DND-41 (cell line): Measurements from ENCODE around the gene SEPTIN11.

ENCODE experiments used
- ATAC-seq: fragments of 200-7000 bp; cut with Tn5 transposase; 3 replicates; pipeline ENCODE4 v1.9.1; 2021; ENCODE audit warnings: low read depth; ENCODE audit not compliant: insufficient read depth
- DNase-seq: peaks from one replicate; pipeline ENCODE4 v3.0.0-alpha.2; 2020
- H2AFZ ChIP-seq: 2 replicates; pipeline ENCODE4 v1.6.0; 2012; ENCODE audit warnings: low read depth, low read length
- H3K27ac ChIP-seq: 2 replicates; pipeline ENCODE4 v1.5.1; 2012; ENCODE audit warnings: low read length, inconsistent platforms
- H3K27me3 ChIP-seq: fragments of 200-600 bp; sonication (generic); 2 replicates; pipeline ENCODE4 v1.6.0; 2012; ENCODE audit warnings: low read length, mild to moderate bottlenecking, inconsistent platforms; ENCODE audit not compliant: insufficient read depth, poor library complexity
- H3K36me3 ChIP-seq: 2 replicates; pipeline ENCODE4 v1.5.1; 2012; ENCODE audit warnings: low read length, inconsistent platforms; ENCODE audit not compliant: insufficient read depth
- H3K4me1 ChIP-seq: 2 replicates; pipeline ENCODE4 v1.5.1; 2012; ENCODE audit warnings: mild to moderate bottlenecking, low read length; ENCODE audit not compliant: insufficient read depth
- H3K4me2 ChIP-seq: 2 replicates; pipeline ENCODE4 v1.6.0; 2012; ENCODE audit warnings: mild to moderate bottlenecking, moderate library complexity, low read length, inconsistent platforms; ENCODE audit not compliant: insufficient read depth
- H3K4me3 ChIP-seq, 2 experiments: fragments of 200-600 bp in 1 of 2; shearing (Covaris generic) in 1 of 2; 2 replicates each; pipeline ENCODE4 v1.5.1; 2012 to 2016; ENCODE audit warnings: inconsistent platforms in 2 of 2, low read length in 2 of 2, mild to moderate bottlenecking in 2 of 2, low read depth in 1 of 2, moderate library complexity in 1 of 2
- H3K79me2 ChIP-seq: 2 replicates; pipeline ENCODE4 v1.6.0; 2012; ENCODE audit warnings: low read length, inconsistent platforms; ENCODE audit not compliant: insufficient read depth
- H3K9ac ChIP-seq: 2 replicates; pipeline ENCODE4 v1.6.0; 2012; ENCODE audit warnings: low read depth, mild to moderate bottlenecking, inconsistent platforms, low read length, moderate library complexity
- H3K9me3 ChIP-seq: 2 replicates; pipeline ENCODE4 v1.5.1; 2012; ENCODE audit warnings: low read length, moderate library complexity, mild to moderate bottlenecking, inconsistent platforms; ENCODE audit not compliant: insufficient read depth, severe bottlenecking
- H4K20me1 ChIP-seq: 2 replicates; pipeline ENCODE4 v1.6.0; 2012; ENCODE audit warnings: low read length; ENCODE audit not compliant: insufficient read depth
- CTCF ChIP-seq: IDR thresholded peaks from 2 replicates; pipeline ENCODE4 v1.5.1; 2012; ENCODE audit warnings: borderline replicate concordance, low read length, moderate library complexity, mild to moderate bottlenecking; ENCODE audit not compliant: poor library complexity, severe bottlenecking; ENCODE audit errors: extremely low read depth
- EZH2 ChIP-seq: IDR thresholded peaks from 3 replicates; pipeline ENCODE4 v1.6.1; 2012; ENCODE audit warnings: borderline replicate concordance, low read depth, mild to moderate bottlenecking, moderate library complexity, low read length, inconsistent platforms; ENCODE audit not compliant: severe bottlenecking

The SEPTIN11 gene

GRCh38 chr4:76998251-76998901 is 48.8 kb downstream of the SEPTIN11 start:
- TF ChIP-seq CTCF (no peak), EZH2 (no peak)
- H3K4me1 ChIP-seq = no peaks in the 10 kb centered on the region
- H3K4me3 ChIP-seq = no peak overlapping the region
- H3K27ac ChIP-seq = no peak overlapping the region
- no peaks in the 10 kb centered on the region for H3K9me3 ChIP-seq
- no peaks in the 10 kb centered on the region for H3K27me3 ChIP-seq
- no peak for ATAC-seq
- DNase-seq = no peak
- H4K20me1 ChIP-seq = no peaks in the 10 kb centered on the region
- H2AFZ ChIP-seq = no peak overlapping the region
- H3K79me2 ChIP-seq = no peaks in the 10 kb centered on the region
- H3K4me2 ChIP-seq = no peak overlapping the region
- H3K36me3 ChIP-seq = no peaks in the 10 kb centered on the region
- no peak overlapping the region for H3K9ac ChIP-seq
